Keratinocyte (primary cell): Measurements from ENCODE around the gene MRTFA.

Experiments
- CTCF ChIP-seq, 3 experiments: IDR thresholded peaks in 1 of 3; conservative IDR thresholded peaks in 1 of 3; optimal IDR thresholded peaks in 1 of 3; 2 replicates in 2 of 3; 3 replicates in 1 of 3; pipeline versions ENCODE3 to v1.5.1; 2011; ENCODE audit warnings: low read length in 3 of 3, mild to moderate bottlenecking in 3 of 3, moderate library complexity in 2 of 3, control low read depth in 1 of 3, inconsistent platforms in 1 of 3; ENCODE audit not compliant: insufficient read depth in 2 of 3; ENCODE audit errors: extremely low read depth in 1 of 3
- EZH2 ChIP-seq: IDR thresholded peaks from one replicate; pipeline ENCODE4 v1.6.1; 2012; ENCODE audit warnings: inconsistent platforms, mild to moderate bottlenecking, low read length, moderate library complexity

GRCh38 chr22:40592352-40593113 lies 44.0 kb downstream of the MRTFA start:
- no peak for TF ChIP-seq EZH2
- no peak for TF ChIP-seq CTCF (optimal IDR thresholded peaks at IDR 0.05 in 1 of 3, IDR thresholded peaks at IDR 0.05 in 1 of 3, conservative IDR thresholded peaks at IDR 0.05 in 1 of 3; ENCODE audit: extremely low read depth in 1 of 3, insufficient read depth in 2 of 3, low read length in 3 of 3)
